Dedifferentiated amniotic fluid mesenchymal stem cell (primary cell): ENCODE results near the gene PPFIBP1.
"Not testable (repeated sequence)": the region's sequence is repeated elsewhere in the genome, so short reads cannot be mapped to it uniquely, and the experiment has no call there.

Experiments
- DNase-seq: peaks from one replicate; pipeline ENCODE4 v3.0.0-alpha.2; 2016; ENCODE audit errors: extremely low spot score

Gene PPFIBP1

DNA sequence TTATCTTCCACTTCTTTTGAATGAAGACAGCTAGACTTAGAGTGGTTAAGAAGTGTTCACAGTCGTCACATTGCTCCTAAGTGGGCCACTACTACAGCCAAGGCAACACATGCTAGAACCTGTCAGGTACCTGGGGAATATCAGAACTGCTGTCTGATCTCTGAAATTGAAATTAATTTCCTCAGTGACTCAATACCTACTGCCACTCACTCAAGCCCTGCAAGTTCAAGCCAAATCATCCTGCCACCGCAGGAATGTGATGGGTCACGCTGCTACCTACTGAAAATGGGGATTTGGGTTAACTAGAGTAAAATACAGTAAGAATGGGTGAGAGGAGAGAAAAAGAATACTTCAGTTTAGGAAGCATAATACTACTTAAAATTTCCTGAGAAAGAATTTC, 67.7 kb downstream of the PPFIBP1 start:
- not testable (repeated sequence) for DNase-seq

DNA sequence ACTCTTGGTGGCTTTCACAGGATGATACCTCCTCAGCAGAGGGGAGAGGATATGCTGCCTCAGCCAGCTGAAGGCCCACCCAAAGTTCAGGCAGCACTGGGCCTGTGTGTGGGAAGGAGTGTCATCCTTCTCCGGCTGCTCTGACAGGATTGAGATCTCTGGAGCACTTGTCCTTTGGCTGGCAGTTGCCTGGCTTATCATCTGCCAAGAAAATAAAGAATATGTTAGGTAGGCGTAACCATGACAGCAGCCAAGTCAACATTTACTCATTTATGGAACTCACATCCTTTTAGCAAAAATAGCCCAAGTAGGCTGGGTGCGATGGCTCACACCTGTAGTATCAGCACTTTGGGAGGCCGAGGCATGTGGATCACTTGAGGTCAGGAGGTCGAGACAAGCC, 68.5 kb downstream of the PPFIBP1 start:
- DNase-seq: no peak

DNA sequence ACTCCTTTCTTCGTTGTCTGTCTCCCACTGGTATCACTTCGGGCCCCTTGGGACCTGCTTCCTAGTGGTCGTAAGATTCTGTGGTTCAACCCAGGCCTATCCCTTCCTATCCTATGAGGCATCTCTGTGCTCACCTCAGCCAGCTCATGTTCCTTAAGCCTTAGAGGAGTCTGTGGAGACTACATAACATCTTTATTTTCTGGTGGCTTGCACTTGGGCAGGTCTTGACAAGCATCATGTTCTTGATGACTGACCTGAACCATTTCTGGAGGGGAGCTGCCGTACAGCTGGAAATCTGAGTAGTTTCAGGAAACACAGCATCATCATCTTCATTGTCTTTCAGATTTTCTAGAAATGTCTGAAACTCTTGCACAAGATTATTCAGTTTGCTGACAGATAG, 69.3 kb downstream of the PPFIBP1 start:
- DNase-seq: no peak

DNA sequence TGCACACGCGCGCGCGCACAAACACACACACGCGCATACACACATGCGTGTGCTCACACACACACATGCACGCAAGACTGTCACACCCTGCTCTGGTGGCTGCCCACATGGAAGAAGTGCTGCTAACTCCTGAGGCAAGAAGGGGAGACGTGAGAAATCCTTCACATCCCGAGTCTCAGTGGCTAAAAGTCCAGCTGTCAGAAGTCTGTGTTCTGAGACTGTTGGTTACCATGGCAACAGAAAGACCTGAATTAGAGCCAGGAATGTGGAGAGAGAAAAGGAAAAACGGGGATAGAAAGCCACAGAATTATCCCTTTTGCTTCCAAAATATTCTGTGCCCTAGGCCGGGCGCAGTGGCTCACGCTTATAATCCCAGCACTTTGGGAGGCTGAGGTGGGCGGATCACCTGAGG, 71.2 kb downstream of the PPFIBP1 start:
- peak; percentile 91 for DNase-seq

DNA sequence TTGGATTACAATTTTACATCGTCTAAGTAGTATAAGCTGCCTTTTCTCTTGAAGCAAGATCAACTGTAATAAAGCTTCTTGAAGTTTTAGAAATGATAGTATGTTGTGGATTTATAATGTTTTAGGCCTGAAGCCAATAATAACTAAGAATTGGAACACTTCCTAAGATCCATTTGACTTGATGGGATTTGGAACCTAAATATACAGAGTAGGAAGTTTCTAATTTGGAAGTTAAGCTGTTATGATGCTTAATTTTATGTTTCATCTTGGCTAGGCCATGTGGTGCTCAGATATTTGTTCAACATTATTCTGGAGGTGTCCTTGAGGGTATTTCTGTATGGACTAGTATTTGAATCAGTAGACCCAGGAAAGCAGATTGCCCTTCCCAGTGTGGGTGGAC, 74.9 kb downstream of the PPFIBP1 start:
- DNase-seq: not testable (repeated sequence)

DNA sequence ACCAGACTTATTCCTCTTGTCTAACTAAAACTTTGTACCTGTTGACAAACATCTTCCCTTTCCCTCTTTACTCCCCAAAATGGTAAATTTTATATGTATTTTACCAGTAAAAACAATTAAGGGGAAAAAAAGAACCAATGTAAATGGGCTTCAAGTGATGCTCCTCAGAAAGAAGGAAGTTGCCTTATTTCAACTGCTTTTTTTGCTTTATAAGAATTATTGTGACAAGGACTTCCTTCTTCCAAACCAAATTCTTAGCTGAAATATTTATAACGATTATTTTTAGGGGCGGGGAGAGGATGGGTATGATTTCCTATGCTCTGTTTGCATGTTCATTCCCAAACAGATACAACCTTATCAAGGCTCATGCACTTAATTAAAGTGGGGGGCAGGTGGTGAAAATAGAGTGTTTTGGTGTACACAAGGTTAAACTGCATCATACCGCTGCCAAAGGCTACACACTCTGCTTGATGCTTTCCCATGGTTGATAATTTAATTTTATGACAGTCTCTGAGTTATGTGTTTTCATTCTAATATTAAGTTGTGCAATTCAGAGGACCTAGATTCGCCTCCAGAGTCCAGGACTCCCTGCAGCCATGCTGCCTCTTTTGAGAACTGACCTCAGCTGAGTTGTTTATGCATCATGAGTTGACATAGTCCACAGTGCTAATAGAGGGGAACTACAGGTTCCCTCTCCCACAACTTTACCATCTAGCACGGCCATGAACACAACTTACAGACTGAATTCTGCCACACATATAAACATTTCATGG, 77.2 kb downstream of the PPFIBP1 start:
- DNase-seq: not testable (repeated sequence)

DNA sequence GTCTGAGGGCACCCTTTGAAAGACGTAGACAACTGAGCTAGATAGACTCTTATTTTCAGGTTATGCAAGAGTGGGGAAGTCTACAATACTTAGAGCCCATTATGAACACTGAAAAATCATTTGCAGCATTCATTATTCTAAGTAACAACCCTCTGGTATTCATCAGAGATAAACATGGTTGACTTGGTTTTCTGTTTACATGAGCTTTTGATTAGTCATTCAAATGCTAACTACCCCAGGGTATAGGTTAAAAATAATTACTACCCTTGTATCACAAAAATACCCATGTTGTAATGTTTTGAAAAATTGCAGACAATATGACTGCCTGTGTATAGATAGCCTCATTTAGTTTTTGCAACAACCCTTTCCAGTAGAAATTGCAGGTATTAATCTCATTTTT, 78.5 kb downstream of the PPFIBP1 start:
- no peak for DNase-seq

DNA sequence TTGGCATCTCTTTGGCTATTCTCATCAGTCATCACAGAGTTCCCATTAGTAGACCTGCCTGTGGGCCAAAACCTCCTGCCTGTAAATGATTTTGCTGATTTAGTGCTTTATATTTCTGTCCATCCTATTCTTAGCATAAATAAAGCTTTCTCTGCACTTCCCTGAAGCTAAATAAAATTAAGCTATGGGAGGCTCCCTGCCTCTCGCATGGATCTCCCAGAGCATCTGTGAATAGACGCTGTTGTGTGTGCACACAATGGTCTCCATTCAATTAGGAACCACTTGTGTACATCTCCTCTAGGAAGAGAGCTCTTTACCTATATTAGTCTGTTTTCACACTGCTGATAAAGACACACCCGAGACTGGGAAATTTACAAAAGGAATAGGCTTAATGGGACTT, 80.4 kb downstream of the PPFIBP1 start:
- no peak for DNase-seq

DNA sequence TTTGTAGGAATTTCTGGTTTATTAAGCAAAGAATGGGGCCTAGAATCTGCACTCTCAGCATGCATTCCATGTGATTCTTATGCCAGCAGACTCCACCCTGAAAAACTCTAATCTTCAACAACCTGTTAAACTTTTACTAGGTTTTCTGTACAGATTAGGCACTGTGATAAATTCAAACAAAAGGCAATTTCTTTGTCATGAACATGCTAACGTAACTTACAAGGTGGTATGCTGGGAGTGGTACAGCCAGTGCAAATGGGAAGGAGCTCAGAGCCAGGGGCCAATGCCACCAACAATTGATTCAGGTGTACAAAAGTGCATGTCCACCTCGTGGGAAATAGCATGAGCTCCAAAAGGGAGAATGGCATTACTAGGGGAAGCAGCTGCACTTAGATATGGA, 83.0 kb downstream of the PPFIBP1 start:
- no peak for DNase-seq

DNA sequence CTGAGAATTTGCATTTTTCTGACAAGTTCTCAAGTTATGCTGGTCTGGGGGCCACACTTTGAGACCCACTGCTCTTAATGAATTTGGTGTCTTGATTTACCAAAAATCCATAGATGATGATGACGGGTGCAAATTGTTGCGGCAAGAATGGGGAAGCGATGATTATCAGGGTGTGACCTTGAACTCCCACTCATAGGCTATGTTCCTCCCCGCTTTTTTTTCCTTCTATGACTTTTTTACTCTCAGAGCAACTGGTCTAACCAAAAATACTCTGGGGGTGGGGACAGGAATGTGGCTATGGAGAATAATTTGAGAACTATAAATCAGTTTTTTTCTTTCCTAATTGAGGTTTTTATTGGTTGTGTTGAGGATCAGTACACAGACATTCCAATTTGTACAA, 83.6 kb downstream of the PPFIBP1 start:
- DNase-seq: no peak

DNA sequence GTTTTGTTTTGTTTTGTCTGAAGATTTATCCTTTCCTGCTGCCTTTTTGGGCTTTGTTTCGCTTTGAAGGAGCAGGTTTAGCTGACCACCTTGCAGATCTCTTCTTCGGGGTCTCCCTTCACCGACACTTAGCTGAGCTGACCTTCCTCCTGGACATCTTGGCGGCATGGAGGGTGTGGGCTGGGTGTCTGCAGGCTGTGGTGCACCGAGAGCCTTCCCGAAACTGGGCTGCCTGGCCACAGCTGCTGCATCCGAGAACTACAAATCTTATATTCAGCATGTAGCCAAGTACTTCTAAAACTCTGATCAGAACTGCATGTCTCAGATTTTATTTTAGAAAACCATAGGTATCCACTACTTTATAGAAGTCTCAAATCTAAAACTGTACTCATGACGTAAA, 84.9 kb downstream of the PPFIBP1 start:
- DNase-seq: no peak

DNA sequence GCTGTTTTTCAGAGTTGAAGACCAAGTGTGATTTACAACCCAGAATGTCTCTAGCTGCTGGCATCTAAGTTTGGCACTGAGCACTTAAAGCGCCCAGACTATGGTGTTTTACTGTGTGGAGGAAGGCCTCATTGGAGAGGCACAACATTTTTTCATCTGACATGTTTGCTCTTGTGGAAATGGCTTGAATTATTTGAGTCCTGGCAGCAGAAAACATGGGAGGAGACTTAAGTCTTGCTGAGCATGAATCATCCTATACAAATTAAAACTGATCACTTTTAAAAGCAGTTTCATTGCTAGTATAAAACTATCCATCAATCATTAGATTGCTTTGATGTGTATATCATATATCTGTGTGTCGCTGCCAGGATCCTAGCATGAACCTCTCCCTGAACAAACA, 86.4 kb downstream of the PPFIBP1 start:
- DNase-seq: peak; percentile 42

DNA sequence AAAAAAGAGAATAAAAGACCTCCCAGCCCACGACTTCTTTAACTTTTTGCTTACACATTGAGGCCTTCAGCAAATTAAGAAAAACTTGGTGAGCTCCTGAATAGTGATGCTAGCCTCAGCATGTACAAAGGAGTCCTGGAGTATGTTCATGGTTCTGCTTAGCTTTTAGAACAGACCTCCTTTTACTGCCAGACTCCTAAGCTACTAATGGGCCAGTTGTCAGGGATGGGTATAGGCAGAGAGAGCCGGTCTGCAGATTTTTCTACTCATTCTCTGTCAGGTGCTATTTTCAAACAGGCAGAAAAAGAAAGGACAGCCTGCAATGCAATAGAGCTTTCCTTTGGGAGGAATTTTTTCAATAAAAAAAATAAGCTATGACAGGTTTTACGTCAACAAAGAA, 90.4 kb downstream of the PPFIBP1 start:
- no peak for DNase-seq

DNA sequence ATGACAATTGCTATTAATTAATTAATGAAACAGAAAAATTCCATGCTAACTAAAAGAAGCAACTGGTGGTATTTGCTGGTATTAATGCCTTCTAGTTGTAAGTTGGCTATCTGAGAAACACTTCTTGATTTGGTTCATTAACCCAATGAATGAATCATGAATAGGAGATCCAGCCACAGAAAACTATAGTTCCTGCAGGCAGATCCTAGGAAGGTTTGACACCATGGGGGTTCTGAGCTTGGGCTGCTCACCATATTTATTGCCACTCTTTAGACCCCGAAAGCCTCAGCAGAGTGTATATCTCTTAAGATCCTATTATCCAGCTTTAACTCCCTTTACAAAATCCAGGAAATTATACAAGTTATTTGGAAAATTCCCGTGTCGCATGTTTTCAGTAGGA, 90.9 kb downstream of the PPFIBP1 start:
- DNase-seq: no peak

DNA sequence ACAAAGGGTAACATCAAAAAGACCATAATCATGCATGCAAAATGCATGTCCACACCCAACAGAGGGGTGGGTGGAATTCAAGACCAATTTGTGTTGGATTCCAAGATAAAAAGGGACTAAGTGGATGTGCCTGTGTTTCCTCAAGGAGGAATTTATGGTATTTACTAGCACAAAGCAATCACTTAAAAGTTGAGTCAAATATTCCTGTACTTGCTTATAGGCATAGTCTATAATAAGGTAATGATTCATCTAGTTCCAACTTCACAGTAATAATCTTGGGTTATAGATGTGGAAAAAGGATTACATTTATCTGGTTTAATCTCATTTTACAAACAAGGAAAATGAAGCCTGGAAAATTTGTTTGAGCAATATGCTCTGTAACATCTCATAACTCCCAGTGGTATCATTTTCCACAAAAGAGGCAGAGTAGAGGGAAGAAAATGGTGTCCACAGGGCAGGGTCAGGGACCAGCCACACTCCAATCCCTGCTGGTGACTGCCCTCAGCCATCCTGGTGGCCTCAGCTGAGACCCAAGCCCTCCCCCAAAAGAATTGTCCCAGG, 91.4 kb downstream of the PPFIBP1 start:
- peak; percentile 89 for DNase-seq

DNA sequence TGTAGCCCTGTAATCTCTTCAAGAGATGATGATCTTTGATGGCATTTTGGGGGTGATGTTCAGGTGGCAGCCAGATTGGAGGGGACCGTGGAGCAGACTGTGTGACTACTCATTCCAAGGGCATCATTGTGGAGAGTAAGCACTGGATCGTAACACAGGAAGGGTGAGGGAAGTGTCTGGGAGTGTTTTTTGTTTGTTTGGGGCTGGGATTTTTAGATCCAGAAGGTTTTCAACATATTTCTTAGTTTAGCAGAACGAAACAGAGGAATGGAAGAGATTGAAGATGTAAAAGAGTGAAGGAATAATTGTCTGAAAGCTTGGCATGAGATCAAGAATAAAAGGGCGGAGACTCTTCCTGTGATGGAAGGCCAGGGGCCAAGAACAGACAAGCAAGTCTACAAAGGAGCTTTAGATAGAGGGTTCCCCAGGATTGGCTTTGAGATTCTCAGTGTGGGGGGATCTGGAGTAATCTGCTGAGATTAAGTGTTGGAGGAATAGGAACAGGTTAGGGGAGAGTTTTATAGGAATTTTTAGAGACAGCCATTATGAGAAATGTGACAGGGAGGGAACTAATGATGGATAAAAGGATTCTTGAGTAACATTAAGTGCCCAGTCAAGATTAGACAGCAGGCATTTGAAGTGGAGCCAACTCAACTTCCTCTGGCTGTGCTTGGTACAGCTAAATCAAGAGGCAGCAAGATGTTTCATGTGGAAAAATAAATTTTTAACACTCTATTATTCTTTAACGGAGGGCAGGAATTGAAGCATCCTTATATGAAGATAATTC, 92.5 kb downstream of the PPFIBP1 start:
- no peak for DNase-seq

DNA sequence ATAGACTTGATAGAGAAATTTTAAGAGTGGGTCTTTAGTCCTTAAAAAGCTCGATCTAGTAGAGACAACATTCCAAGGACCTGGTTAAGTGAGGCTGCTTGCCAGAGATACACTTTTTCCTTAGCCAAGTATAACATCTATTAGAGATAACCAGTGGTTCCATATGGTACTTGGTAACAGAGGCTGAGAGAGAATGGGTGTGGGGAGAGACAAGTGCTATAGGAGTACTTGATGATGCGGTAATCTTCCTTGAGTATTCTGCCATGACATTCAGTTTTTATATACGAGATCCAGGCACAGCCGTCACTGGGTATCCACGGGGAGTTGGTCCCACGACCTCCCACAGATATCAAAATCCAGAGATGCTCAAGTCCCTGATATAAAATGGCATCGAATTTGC, 94.8 kb downstream of the PPFIBP1 start:
- DNase-seq: no peak

DNA sequence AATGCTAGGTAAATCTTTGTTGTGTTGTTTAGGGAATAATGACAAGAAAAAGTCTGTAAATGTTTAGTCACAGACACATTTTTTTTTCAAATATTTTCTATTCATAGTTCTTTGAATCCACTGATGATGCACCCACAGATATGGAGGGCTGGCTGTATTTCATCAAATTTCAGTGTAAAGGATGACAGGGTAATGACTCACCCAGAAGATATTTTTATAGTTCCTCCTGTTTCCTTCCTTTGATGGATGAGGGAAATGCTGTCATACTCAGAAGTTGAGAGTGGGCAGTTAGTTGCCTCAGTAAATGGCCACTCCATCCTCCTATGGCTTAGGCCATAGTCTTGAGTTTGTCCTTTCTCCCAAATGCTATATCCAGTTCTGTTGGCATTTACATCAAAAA, 95.3 kb downstream of the PPFIBP1 start:
- DNase-seq: peak; percentile 74

DNA sequence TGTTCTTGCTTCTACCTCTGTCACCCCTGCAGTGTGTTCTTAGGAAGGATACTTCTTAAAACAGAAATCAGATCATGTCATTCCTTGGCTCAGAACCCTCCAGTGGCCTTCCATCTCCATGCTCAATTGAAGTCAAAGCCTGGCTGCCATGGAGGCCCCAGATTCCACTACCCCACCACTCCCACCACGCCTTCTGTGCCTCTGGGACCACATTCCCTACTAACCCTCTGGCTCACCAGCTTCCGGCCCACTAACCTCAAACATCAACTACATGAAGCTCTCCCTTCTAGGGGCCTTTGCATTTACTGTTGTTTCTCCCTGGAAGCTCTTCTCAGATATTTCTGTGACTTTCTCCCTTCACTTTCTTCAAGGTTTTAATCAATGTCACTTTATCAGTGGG, 96.1 kb downstream of the PPFIBP1 start:
- no peak for DNase-seq

DNA sequence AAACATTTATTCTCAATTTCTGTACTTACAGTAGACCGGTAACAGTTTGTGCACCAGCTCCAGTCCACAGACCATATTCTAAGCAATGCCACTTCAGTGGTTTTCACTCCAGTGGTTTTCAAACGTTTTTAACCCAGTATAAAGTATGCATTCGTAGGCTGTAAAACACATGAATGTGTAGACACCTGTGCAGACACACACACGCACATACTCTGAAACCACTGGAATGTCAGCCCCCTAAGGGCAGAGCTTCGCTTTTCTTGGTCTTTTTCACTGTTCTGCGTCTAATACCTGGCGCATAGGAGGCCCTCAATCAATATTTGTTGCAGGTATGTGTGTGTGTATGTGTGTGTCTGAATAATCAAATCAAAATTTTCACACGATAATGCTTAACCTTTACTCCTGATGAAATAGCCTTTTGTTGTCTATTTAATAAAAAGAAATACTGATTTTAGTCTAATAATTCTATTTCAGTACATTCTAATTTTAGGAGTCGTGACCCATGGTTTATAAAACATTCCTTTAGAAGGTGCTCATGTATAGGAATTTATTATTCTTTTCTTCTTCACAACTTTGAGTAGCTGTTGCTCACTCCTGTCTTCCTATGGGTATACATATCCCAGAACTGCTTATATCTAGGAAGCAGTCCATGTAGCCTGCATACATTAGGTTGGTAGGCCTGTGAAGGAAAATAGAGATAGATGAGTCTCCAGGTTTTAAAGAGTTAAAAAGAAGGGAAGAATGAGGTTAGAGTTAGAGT, 98.6 kb downstream of the PPFIBP1 start:
- DNase-seq: no peak

DNA sequence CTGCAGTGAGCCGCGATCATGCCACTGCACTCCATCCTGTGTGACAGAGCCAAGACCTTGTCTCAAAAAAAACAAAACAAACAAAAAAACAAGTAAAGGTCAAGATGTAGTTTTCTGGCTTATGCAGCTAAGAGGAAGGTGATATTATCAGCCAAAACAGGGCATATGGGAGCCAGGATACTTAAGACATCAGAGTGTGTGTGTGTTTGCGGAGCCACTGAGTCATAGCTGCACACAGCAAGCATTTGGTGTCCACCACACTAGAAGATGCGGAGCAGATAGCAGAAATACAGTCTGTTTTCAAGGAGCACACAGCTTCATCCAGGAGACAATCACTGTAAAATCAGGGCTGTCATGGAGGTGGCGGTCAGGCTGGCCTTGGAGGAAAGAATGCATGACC, 99.6 kb downstream of the PPFIBP1 start:
- DNase-seq: no peak

DNA sequence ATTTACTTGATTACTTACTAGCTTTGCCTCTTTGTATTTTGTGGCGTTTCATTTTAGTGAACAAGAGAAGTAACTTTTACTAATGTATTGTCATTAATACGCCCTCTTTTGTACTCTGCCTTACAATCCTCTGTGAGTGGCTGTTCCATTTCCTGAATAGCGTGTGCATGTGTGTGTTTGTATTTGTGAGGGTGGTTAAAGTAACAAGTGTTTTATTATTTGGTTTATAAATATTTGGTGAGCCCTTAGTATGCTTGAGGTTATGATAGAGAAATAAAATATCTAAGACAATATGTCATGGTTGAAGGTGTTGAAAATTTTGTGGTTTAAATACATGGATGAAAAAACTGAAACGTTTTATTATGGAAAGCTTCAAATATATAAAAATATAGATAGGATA, 100.6 kb downstream of the PPFIBP1 start:
- DNase-seq: no peak
